ENCODE data around the gene ZFYVE16. TPM values are rescaled to one million over a fixed set of nuclear protein-coding genes. Genes with fewer than 3 reads are reported as not detected.
"Not testable (repeated sequence)": the region's sequence is repeated elsewhere in the genome, so short reads cannot be mapped to it uniquely, and the experiment has no call there.

ZFYVE16 gene
- total RNA-seq, 2 donors from 2014 or later: 37.7 to 45.5 TPM

DNA sequence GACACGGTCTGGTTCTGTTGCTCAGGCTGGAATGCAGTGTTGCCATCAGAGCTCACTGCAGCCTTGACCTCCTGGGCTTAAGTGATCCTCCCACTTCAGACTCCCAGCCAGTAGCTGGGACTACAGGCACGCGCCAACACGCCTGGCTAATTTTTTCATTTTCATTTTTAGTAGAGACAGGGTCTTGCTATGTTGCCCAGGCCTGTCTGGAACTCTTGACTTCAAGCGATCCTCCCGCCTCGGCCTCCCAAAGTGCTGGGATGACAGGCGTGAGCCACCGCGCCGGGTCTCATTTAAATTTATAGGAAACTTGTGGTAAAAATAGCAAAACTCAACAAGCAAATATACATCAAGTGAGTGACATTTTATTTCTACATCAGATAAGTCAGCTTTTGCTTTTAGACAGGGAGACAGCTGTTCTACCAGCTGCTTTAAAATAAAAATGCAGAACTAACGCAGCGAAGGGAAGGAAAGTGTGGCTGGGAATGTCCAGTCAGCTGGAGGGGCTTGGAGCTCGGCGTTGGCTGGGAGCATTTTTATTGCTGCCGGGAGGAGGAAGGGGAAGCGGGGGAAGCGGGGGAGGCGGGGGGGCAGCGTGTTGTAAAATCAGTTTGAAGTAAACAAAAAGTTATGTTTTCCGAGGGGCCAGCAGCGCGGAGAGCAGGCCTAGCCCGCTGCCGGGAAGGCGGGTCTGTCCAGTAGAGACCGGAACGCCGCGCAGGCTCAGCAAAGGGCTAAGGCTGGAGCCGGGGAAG is 707 bp upstream of the ZFYVE16 start:
- intact Hi-C loops (cut with DNase I): loop anchor here in 1 of 2 donors (10.0 kb wide), 1 partner anchor 322 kb away; no protein-coding TSS in a partner anchor
- ATAC-seq (peak in 1 of 2 donors; percentile 41), DNase-seq (peak; percentile 33)

DNA sequence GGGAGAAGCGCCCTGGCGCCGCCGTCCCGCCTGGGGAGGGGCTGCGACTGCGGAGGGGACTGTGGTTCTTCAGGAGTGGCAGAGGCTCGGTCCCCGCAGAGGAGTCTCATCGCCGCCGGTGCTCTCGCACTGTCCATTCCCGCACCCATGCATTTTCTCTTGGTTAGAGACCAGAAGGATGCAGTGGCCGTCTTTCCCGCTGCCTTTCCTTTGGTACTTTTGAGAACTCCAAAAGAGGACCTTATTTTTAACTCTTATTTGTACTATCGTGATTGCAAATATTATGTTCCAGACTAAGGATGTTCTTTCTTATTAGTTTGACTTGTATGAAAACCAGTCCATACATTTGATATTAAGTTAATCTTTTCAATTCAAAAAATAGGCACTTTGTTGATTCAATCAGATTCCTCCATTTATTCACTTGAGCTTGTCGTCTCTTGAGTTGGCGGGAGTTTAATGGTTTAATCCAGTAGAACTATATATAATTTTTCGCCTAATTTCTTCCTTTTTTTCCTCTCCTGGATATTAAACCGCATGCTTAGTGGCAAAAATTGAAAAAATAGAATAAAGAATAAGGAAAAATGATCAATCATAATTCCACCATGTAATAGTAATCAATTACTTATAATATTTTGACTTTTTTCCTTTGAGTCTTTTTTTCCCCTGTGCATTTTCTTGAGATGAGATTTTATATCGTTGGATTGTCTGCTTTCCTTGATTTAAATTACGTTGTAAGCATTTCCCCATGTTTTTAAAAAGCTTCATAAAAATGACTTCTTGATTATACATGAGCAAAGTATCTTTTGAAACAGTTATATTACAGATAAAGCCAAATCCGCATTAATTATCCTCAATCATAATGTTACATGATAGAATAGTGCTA is 861 bp downstream of the ZFYVE16 start:
- ATAC-seq (peak; percentile 72 to 82), DNase-seq (peak; percentile 69)
- intact Hi-C loops (cut with DNase I): loop anchor here in 1 of 2 donors (10.0 kb wide), 1 partner anchor 324 kb away; no protein-coding TSS in a partner anchor

DNA sequence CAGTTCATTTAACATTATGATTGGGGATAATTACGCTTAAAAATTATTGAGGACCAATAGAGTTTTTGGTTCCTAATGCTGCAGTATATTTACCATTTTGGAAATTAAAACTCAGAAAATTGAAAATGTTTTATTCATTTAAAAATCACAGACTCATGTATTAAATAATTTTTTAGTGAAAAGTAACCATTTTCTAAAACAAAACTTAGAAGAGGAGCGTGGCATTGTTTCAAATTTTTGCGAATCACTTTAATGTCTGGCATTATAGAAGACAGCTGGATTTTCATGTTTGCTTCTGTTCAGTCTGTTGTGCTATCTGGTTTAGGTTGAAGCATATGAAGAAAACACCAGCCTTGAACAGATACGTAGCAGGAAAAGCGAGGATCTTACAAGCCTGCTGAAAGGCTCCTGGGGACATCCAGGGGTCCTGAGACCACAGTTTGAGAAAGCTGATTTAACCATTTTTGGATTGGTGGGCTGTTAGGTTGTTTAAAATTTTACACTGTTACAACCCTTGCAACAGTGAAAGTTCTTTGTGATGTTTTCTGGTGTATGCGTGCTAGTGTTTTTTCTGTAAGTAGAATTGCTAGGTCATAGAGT is 1.6 kb downstream of the ZFYVE16 start:
- DNase-seq (no peak), ATAC-seq (no peak)
- intact Hi-C loops (cut with DNase I): loop anchor here in 1 of 2 donors (10.0 kb wide), 1 partner anchor 325 kb away; no protein-coding TSS in a partner anchor

DNA sequence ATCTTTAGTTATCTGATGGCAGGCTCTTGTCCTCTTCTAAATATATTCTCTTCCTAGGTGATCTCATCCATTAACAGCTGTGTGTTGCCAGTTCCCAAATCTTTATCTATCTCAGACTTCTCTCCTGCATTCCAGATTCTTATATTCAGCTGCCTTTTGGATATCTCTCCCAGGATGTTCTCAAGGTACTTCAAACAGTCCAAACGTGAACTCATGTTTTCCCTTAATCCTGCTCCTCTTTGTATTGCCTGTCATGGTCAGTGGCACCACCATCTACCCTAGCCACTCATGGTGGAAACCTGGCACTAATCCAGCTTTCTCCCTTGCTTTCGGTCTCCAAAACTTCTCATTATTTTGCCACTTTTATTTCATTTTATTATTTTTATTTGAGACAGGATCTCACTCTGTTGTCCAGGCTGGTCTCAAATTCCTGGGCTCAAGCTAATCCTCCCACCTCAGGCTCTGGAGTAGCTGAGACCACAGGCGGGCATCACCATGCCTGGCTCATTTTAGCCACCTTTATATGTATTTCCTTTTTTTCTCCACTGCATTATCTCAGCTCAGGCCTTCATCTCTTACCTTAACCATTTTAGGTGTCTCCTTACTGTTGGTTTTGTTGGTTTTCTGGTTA is 3.8 kb downstream of the ZFYVE16 start:
- ATAC-seq: no peak
- intact Hi-C loops (cut with DNase I): no loop called here
- no peak for DNase-seq

DNA sequence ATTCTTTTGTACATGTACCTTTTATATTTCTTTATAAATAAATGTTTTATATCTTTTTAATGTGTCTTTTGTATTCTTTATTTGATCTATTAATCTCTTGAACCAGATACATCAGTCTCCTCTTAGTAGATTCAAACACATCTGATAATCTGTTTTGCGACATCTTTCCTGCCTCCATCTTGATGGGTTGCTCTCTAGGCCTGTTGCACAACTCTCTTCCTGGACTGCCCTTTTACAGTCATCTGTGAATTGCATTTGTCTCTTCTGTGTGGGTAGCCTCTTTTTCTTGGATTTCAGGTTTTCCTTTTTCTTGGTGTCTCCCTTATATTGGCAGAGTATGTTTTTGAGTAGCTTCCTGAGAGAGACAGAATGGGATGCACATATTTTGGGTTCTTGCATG is 6.2 kb downstream of the ZFYVE16 start:
- intact Hi-C loops (cut with DNase I): no loop called here
- ATAC-seq: no peak
- no peak for DNase-seq

DNA sequence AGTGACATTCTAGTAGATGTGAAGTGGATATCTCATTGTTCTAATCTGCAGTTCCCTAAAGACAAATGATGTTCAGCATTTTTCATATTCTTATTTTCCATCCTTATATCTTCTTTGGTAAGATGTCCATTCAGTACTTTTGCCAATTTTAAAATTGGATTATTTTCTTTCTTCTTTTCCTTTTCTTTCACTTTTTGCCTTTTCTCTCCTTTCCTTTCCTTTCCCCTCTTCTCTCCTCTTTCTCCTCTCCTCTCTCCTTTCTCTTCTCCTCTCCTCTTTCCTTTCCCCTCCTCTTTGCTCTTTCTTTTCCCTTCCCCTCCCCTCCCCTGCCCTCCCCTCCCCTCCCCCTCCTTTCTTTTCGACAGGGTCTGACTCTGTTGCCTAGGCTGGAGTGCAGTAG is 10.1 kb downstream of the ZFYVE16 start:
- no peak for ATAC-seq
- intact Hi-C loops (cut with DNase I): no loop called here
- no peak for DNase-seq

DNA sequence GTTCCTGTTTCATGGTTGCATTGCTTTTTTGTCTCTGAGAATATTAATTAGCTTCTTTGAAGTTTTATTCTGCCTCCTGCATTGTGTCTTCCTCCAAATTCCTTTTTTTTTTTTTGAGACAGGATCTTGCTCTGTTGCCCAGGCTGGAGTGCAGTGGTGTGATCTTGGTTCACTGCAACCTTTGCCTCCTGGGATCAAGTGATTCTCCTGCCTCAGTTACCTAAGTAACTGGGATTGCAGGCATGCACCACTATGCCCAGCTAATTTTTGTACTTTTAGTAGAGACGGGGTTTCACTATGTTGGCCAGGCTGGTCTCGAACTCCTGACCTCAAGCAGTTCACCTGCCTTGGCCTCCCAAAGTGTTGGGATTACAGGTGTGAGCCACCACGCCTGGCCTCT is 16.5 kb downstream of the ZFYVE16 start:
- DNase-seq; intact Hi-C loops (cut with DNase I); ATAC-seq: not testable (repeated sequence)

DNA sequence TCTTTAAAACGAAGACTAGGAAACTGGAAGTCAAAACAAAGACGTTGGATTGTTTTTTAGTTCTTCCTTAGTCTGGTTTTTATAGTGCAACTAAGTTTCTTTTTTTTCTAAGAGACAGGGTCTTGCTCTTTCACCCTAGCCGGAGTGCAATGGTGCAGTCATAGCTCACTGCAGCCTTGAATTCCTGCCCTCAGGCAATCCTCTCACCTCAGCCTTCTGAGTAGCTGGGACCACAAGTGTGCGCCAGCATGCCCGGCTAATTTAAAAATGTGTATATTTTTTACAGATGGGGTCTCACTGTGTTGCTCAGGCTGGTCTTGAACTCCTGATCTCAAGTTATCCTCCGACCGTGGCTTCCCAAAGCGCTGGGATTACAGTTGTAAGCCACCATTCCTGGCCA is 27.6 kb downstream of the ZFYVE16 start:
- DNase-seq (no peak), ATAC-seq (no peak)
- intact Hi-C loops (cut with DNase I): no loop called here

DNA sequence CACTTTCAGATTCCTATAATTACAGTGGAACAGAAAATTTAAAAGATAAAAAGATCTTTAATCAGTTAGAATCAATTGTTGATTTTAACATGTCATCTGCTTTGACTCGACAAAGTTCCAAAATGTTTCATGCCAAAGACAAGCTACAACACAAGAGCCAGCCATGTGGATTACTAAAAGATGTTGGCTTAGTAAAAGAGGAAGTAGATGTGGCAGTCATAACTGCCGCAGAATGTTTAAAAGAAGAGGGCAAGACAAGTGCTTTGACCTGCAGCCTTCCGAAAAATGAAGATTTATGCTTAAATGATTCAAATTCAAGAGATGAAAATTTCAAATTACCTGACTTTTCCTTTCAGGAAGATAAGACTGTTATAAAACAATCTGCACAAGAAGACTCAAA is 29.5 kb downstream of the ZFYVE16 start:
- no peak for ATAC-seq
- intact Hi-C loops (cut with DNase I): no loop called here
- DNase-seq: no peak

DNA sequence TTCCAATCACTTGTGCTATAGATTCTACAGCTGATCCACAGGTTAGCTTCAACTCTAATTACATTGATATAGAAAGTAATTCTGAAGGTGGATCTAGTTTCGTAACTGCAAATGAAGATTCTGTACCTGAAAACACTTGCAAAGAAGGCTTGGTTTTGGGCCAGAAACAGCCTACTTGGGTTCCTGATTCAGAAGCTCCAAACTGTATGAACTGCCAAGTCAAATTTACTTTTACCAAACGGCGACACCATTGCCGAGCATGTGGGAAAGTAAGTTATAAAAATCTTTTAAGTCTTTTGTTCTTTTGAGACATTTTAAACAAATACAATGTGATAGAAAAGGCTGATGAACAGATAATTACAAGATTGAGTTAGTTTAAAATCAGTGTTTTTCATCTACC is 30.9 kb downstream of the ZFYVE16 start:
- ATAC-seq (no peak), DNase-seq (no peak)
- intact Hi-C loops (cut with DNase I): no loop called here

DNA sequence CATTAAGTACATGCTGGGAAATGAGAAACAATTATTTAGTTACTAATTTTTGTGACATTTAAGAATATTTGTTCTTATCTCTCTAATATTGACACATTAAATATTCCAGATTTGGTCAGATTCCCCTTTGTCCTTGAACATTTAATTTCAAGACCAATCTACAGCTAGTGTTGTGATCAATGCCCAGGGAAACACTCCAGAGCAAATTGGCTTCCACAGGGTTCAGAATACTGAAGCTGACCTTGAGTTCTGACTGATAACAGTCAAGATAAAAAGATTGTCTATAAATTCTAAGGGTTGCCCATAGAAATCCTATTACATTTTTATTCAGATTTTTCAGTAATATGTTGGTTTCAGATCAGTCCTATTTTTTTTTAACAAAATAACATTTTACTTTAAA is 31.3 kb downstream of the ZFYVE16 start:
- ATAC-seq (no peak), DNase-seq (no peak)

DNA sequence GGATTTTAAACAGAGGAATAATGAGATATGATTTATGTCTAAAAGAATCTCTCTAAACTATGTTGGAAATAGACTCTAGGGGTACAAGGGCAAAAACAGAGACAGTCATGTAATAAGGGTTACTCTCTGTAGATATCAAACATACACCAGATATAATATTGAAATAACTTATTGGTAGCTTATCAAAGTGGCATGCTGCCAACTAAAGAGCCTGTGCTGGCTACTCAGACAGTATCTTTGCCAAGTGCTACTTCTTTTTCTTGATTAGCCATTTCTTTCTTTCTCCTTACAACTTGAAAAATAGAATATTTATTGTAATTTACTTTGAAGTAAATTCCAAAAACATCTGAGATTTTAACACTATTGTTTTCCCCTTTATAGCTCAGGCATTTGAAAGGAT is 34.9 kb downstream of the ZFYVE16 start:
- DNase-seq (no peak), ATAC-seq (no peak)
- intact Hi-C loops (cut with DNase I): no loop called here

More for the DNA sequence above, 31.3 kb downstream of the ZFYVE16 start:
- intact Hi-C loops (cut with DNase I): no loop called here

DNA sequence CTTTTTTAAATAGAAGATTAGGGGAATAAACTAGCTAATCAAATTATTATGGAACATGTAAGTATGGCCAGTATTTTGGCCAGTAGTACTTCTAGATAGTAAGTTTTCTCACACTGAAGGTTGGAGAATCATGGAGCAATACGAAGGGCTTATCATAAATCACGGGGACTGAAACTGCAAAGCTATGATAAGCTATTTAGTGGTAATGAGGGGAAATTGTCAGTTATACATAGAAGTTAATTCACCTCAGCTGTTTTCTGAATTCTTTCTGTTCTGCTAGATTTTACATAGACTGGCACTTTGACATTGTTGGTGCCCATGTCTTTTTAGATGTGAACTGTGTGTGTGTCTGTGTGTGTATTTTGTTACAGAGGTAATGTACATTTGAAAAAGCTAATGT is 45.5 kb downstream of the ZFYVE16 start:
- intact Hi-C loops (cut with DNase I): no loop called here
- ATAC-seq (no peak), DNase-seq (no peak)

DNA sequence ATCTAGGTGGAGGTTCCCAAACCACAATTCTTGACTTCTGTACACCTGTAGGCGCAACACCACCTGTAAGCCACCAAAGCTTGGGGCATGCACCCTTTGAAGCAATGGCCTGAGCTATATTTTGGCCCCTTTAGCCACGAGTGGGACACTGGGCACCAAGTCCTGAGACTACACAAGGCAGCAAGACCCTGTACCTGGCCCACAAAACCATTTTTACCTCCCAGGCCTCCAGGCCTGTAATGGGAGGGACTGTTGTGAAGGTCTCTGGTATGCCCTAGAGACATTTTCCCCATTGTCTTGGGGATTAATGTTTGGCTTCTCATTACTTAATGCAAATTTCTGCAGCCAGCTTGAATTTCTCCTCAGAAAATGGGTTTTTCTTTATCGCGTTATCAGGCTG is 55.4 kb downstream of the ZFYVE16 start:
- DNase-seq: no peak
- intact Hi-C loops (cut with DNase I): no loop called here

DNA sequence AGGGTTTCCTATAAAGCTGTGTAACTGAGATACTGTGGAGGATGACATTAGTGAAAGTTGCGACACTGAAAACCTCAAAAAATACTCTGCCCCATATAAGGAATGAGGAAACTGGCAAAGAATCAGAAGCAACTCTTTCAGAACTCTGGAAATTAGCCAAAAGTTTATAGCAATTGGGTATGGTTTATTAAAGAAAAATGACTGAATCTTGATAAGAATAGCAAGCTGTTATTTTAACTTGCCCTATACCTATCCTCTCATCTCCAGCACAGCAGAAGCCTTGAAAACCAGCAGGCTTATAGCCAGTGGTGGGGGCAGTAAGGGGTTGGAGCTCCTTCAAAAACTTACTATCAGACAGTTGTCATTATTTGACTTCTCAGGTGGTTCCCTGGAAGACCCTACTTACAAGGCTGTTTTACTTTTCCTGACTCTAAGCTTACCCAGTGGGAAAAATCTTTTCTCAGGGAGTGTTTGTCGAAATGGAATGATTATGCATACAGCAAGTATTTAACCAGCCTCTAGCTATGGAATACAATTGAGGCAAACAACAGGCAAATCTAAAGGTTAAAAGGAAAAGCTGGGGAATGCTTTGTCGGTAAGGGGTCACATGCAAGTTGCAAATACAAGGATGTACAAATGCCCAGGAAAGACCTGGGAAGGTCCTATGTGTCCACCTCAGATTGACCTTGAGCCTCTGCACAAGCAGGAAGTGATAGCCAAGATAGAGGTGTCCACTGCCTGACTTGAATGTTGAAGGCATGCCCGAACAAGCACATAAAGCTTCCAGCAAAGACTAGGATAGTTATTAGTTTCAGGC is 59.0 kb downstream of the ZFYVE16 start:
- intact Hi-C loops (cut with DNase I): no loop called here
- peak; percentile 49 to 67 for ATAC-seq
- DNase-seq: no peak

More for the DNA sequence above, 55.4 kb downstream of the ZFYVE16 start:
- no peak for ATAC-seq

DNA sequence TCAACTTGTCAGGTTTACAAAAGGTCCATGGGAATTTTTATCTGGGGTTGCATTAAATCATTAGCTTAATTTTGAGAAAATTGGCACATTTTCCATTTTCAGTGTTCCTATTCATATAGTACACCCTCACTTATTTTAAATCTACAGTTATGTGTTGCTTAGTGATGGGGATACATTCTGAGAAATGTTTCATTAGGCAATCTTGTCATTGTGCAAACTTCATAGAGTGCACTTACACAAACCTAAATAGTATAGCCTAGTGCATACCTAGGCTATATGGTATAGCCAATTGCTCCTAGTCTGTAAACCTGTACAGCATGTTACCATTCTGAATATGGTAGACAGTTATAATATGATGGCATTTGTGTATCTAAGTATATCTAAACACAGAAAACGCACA is 60.3 kb downstream of the ZFYVE16 start:
- ATAC-seq (no peak), DNase-seq (no peak)
- intact Hi-C loops (cut with DNase I): no loop called here

DNA sequence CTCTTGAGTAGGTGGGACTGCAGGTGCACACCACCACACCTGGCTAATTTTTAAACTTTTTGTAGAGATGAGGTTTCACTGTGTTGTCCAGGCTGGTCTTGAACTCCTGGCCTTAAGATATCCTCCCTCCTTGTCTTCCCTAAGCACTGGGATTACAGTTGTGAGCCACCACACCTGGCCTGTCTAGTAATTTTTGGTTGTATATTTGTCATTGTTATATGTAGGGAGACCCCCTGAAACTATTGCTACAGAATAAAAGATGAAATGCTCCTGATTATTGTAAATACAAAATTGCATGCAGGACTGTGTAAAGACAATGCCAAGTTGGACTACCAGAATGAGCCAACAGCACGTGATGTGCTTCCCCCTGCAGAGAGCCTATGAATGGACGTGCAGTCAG is 62.8 kb downstream of the ZFYVE16 start:
- ATAC-seq; intact Hi-C loops (cut with DNase I); DNase-seq: not testable (repeated sequence)

DNA sequence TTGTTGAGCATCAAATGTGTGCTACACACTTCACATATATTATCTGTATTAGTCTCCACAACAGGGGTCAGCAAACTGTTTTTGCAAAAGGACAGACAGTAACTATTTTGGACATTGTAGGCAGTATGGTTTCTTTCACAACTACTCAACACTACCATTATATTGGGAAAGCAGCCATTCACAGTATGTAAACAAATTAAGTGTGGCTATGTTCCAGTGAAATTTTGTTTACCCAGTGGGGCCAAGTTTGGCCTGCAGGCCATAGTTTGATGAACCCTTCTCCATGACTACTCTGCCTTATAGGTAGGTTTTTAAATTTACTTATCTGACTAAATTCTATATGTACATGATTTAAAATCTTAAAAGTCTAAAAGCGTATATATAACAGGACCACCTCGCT is 67.1 kb downstream of the ZFYVE16 start:
- DNase-seq (no peak), ATAC-seq (no peak)
- intact Hi-C loops (cut with DNase I): no loop called here
